K562 (cell line): Measurements from ENCODE around the gene RBM17. TPM values are rescaled to one million over a fixed set of nuclear protein-coding genes. Genes with fewer than 3 reads are reported as not detected.

Experiments
- ATAC-seq: fragments of 200-7000 bp; cut with Tn5 transposase; 3 replicates; pipeline ENCODE4 v1.9.1; 2020; ENCODE audit warnings: moderate library complexity
- BruUV-seq: library from RNA; stranded (reverse); fragments of 400-500 nt; replicated peaks from 2 replicates; lab custom pipeline; 2021; lab: Mats Ljungman, UMichigan
- CTCF ChIA-PET: fragments of 300-600 bp; formaldehyde crosslinking; extraction: SDS; loops from one replicate; lab custom pipeline; 2021; ENCODE audit warnings: low intra/inter-chr PET ratio; lab: Yijun Ruan, JAX
- POLR2A ChIA-PET: fragments of 300-600, 350-650 bp; sonication (Branson Sonifier 250); formaldehyde crosslinking; extraction: SDS; loops from one replicate; lab custom pipeline; 2021; ENCODE audit warnings: antibody characterized with exemption, inconsistent platforms; lab: Yijun Ruan, JAX
- DNase-seq, 4 experiments: peaks; one replicate each; pipeline versions ENCODE4 v3.0.0 to v3.0.0-alpha.2; 2011 to 2018; ENCODE audit warnings: low spot score in 3 of 4, mixed read lengths in 3 of 4; ENCODE audit errors: extremely low read depth in 1 of 4
- FAIRE-seq: peaks from 2 replicates; lab custom pipeline; 2011; peaks lifted over from hg19 to GRCh38; lab: Jason Lieb, UNC
- H2AFZ ChIP-seq: 2 replicates; pipeline ENCODE4 v1.6.0; 2011; ENCODE audit warnings: low read depth, low read length, control low read depth, inconsistent platforms
- H3K27ac ChIP-seq: fragments of 200-600 bp; 3 replicates; pipeline ENCODE4 v1.8.0; 2011; ENCODE audit warnings: low read depth, mild to moderate bottlenecking, control low read depth, inconsistent platforms, low read length, moderate library complexity, mixed read lengths; ENCODE audit errors: extremely low read depth
- H3K27me3 ChIP-seq, 2 experiments: fragments of 300-600 bp in 1 of 2; 2 replicates in 1 of 2; 3 replicates in 1 of 2; pipeline versions ENCODE4 v1.6.0 to v1.8.0; 2011; ENCODE audit warnings: inconsistent platforms in 2 of 2, low read length in 2 of 2, mild to moderate bottlenecking in 1 of 2, mixed read lengths in 1 of 2, moderate library complexity in 1 of 2; ENCODE audit not compliant: control insufficient read depth in 2 of 2, insufficient read depth in 2 of 2
- H3K36me3 ChIP-seq: fragments of 300-600 bp; 3 replicates; pipeline ENCODE4 v1.8.0; 2011; ENCODE audit warnings: mild to moderate bottlenecking, low read length, inconsistent platforms; ENCODE audit not compliant: control insufficient read depth, insufficient read depth
- H3K4me1 ChIP-seq, 2 experiments: fragments of 200-600 bp in 1 of 2; replicated peaks in 1 of 2; 2 replicates in 1 of 2; 3 replicates in 1 of 2; pipeline versions ENCODE4 v1.5.1 to v1.8.0; 2011; ENCODE audit warnings: inconsistent platforms in 2 of 2, low read length in 2 of 2, mild to moderate bottlenecking in 1 of 2, mixed read lengths in 1 of 2, moderate library complexity in 1 of 2; ENCODE audit not compliant: control insufficient read depth in 2 of 2, insufficient read depth in 2 of 2
- H3K4me2 ChIP-seq: 2 replicates; pipeline ENCODE4 v1.6.1; 2011; ENCODE audit warnings: low read length, control low read depth, inconsistent platforms, mixed read lengths; ENCODE audit not compliant: insufficient read depth
- H3K4me3 ChIP-seq: fragments of 200-600 bp; sonication (generic), shearing (Covaris generic); 2 replicates; pipeline ENCODE4 v1.5.1; 2016; ENCODE audit warnings: control low read depth, inconsistent platforms
- H3K79me2 ChIP-seq: fragments of 200-600 bp; 3 replicates; pipeline ENCODE4 v1.8.0; 2011; ENCODE audit warnings: low read length, inconsistent platforms; ENCODE audit not compliant: control insufficient read depth, insufficient read depth
- H3K9ac ChIP-seq, 2 experiments: 2 replicates each; pipeline versions ENCODE4 v1.6.0 to v1.6.1; 2011; ENCODE audit warnings: low read depth in 2 of 2, low read length in 2 of 2, control low read depth in 1 of 2, inconsistent platforms in 1 of 2, mild to moderate bottlenecking in 1 of 2, mixed read lengths in 1 of 2; ENCODE audit not compliant: insufficient read depth in 1 of 2
- H3K9me1 ChIP-seq: one replicate; pipeline ENCODE4 v1.6.0; 2011; ENCODE audit warnings: inconsistent platforms, mild to moderate bottlenecking, low read length, moderate library complexity; ENCODE audit not compliant: control insufficient read depth, insufficient read depth
- H3K9me3 ChIP-seq: replicated peaks from 2 replicates; pipeline ENCODE4 v1.5.1; 2011; ENCODE audit warnings: low read depth, low read length, inconsistent platforms; ENCODE audit not compliant: control insufficient read depth, insufficient read depth
- H4K20me1 ChIP-seq: replicated peaks from 2 replicates; pipeline ENCODE4 v1.6.1; 2011; ENCODE audit warnings: low read length, inconsistent platforms, mixed read lengths; ENCODE audit not compliant: control insufficient read depth, insufficient read depth
- CBFB ChIP-seq: sonication (generic); formaldehyde crosslinking; IDR thresholded peaks from 2 replicates; pipeline ENCODE4 v1.4.0; 2020; ENCODE audit warnings: mild to moderate bottlenecking, missing genetic modification reagents
- NCOA2 ChIP-seq, 2 experiments: fragments of 450-650 bp; IDR thresholded peaks; 2 replicates each; pipeline ENCODE4 v1.6.1; 2018; ENCODE audit warnings: mild to moderate bottlenecking in 2 of 2, moderate library complexity in 1 of 2; ENCODE audit not compliant: partially characterized antibody in 2 of 2
- TEAD1 ChIP-seq, 2 experiments: fragments of 450-650 bp in 1 of 2; sonication (generic) in 1 of 2; formaldehyde crosslinking; IDR thresholded peaks; 2 replicates each; pipeline versions ENCODE4 v1.4.0 to v1.8.0; 2020 to 2022; ENCODE audit warnings: mild to moderate bottlenecking in 2 of 2, missing genetic modification reagents in 1 of 2
- WGBS: fragments of 100-300 bp; shearing (Covaris generic); methylation state at CpG from one replicate; pipeline ENCODE4 v1.1.6; 2016; ENCODE audit warnings: low coverage, mixed read lengths; ENCODE audit not compliant: insufficient coverage; ENCODE audit errors: missing lambda C conversion rate; 5-methylcytosine and 5-hydroxymethylcytosine counted together
- in situ Hi-C: fragments of 300-500 bp; cut with MboI; formaldehyde crosslinking; loops from 4 replicates; pipeline ENCODE4 v1.15.0; 2018; ENCODE audit warnings: inconsistent platforms, mixed read lengths
- intact Hi-C: fragments of 100-400 bp; cut with micrococcal nuclease; formaldehyde crosslinking; loops from 2 replicates; pipeline ENCODE4 v1.14.2; 2022
- polyA plus RNA-seq, 8 experiments: library from polyadenylated mRNA; depleted of rRNA in 4 of 8; stranded (reverse) in 5 of 8; unstranded in 3 of 8; fragments of >200 nt; fragmentation: Nextera tagmentation in 2 of 8; fragmentation: Illumina TruSeq in 1 of 8; extraction: Ambion mirVana in 2 of 8; extraction: Trizol in 1 of 8; gene quantifications; 2 replicates each; pipeline versions ENCODE4 v1.2.1 to v1.2.3, GENCODE V29; 2011 to 2014; ENCODE audit warnings: inconsistent platforms in 1 of 8, missing spikeins in 1 of 8
- total RNA-seq, 7 experiments: library from RNA; depleted of rRNA in 6 of 7; stranded (reverse); fragments of >200 nt in 6 of 7; fragmentation: Illumina TruSeq in 2 of 7; extraction: Trizol in 2 of 7; gene quantifications; 2 replicates each; pipeline versions ENCODE4 v1.2.1 to v1.2.3, GENCODE V29; 2011 to 2021; ENCODE audit warnings: low replicate concordance in 1 of 7
- TF ChIP-seq, protein P1 (sequence below): fragments of 250-450 bp; sonication (Bioruptor Pico); IDR thresholded peaks from 2 replicates; pipeline ENCODE4 v1.8.0; 2022; ENCODE audit warnings: inconsistent platforms, mild to moderate bottlenecking, moderate library complexity, borderline replicate concordance
- TF ChIP-seq, protein P2 (sequence below), 2 experiments: fragments of 200-800 bp in 1 of 2; sonication (Bioruptor generic) in 1 of 2; sonication (generic) in 1 of 2; formaldehyde crosslinking in 1 of 2; IDR thresholded peaks in 1 of 2; conservative IDR thresholded peaks in 1 of 2; 2 replicates each; pipeline versions ENCODE4 v1.5.0 to v1.6.1; 2016 to 2020; ENCODE audit warnings: missing compliant biosample characterization in 1 of 2, missing genetic modification characterization in 1 of 2, missing genetic modification reagents in 1 of 2
- TF ChIP-seq, protein P3 (sequence below), 2 experiments: fragments of 450-650 bp; IDR thresholded peaks; 2 replicates each; pipeline ENCODE4 v1.6.1; 2016; ENCODE audit warnings: mild to moderate bottlenecking in 2 of 2, borderline replicate concordance in 1 of 2, low read depth in 1 of 2, moderate library complexity in 1 of 2

Gene RBM17
- total and polyA plus RNA-seq, 9 of the 15 experiments (the other 6 are each of a cell fraction or from before 2014, with no cell fraction given) = 23.6 to 217 (median 124) TPM

GRCh38 chr10:6053816-6054631 lies 34.8 kb upstream of the RBM17 start (continued):
- no peak for TF ChIP-seq NCOA2 (IDR thresholded peaks at IDR 0.05; ENCODE audit: partially characterized antibody in 2 of 2)
- TF ChIP-seq, protein P1, sequence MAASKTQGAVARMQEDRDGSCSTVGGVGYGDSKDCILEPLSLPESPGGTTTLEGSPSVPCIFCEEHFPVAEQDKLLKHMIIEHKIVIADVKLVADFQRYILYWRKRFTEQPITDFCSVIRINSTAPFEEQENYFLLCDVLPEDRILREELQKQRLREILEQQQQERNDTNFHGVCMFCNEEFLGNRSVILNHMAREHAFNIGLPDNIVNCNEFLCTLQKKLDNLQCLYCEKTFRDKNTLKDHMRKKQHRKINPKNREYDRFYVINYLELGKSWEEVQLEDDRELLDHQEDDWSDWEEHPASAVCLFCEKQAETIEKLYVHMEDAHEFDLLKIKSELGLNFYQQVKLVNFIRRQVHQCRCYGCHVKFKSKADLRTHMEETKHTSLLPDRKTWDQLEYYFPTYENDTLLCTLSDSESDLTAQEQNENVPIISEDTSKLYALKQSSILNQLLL (CRISPR knock-in tag) = no peak
- TF ChIP-seq, protein P2, sequence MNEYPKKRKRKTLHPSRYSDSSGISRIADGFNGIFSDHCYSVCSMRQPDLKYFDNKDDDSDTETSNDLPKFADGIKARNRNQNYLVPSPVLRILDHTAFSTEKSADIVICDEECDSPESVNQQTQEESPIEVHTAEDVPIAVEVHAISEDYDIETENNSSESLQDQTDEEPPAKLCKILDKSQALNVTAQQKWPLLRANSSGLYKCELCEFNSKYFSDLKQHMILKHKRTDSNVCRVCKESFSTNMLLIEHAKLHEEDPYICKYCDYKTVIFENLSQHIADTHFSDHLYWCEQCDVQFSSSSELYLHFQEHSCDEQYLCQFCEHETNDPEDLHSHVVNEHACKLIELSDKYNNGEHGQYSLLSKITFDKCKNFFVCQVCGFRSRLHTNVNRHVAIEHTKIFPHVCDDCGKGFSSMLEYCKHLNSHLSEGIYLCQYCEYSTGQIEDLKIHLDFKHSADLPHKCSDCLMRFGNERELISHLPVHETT (CRISPR knock-in tag; conservative IDR thresholded peaks at IDR 0.05 in 1 of 2, IDR thresholded peaks at IDR 0.05 in 1 of 2) = peak in 1 of 2 experiments; percentile 63; a peak in 1 of 4 replicates
- TF ChIP-seq, all 486 proteins: peak for 48

- intact Hi-C loops = no loop called here
- Histone ChIP-seq H3K9me3 (no peaks in the 10 kb centered on the region), H3K9ac (no peak overlapping the region), H3K36me3 (no peaks in the 10 kb centered on the region), H2AFZ (no peak overlapping the region), H3K4me2 (no peak overlapping the region), H3K79me2 (no peaks in the 10 kb centered on the region), H4K20me1 (no peaks in the 10 kb centered on the region), H3K9me1 (no peaks in the 10 kb centered on the region), H3K4me1 (peaks cover 10 to 14% of the 10 kb centered on the region in 2 experiments), H3K4me3 (no peak overlapping the region), H3K27ac (no peak overlapping the region), H3K27me3 (peaks cover 3 to 15% of the 10 kb centered on the region in 2 experiments; a peak in 3 of 5 replicates)
- FAIRE-seq (no peak), DNase-seq (no peak), ATAC-seq (no peak)
- CTCF ChIA-PET = no interaction called here
- POLR2A ChIA-PET = no interaction called here
- in situ Hi-C loops = no loop called here
- 51% methylated on average over 5 of the region's 5 CpGs for WGBS
- no TSS peak for BruUV-seq
- TF ChIP-seq TEAD1 (CRISPR knock-in tag; IDR thresholded peaks at IDR 0.05) (no peak), CBFB (no peak)
- TF ChIP-seq, protein P3, sequence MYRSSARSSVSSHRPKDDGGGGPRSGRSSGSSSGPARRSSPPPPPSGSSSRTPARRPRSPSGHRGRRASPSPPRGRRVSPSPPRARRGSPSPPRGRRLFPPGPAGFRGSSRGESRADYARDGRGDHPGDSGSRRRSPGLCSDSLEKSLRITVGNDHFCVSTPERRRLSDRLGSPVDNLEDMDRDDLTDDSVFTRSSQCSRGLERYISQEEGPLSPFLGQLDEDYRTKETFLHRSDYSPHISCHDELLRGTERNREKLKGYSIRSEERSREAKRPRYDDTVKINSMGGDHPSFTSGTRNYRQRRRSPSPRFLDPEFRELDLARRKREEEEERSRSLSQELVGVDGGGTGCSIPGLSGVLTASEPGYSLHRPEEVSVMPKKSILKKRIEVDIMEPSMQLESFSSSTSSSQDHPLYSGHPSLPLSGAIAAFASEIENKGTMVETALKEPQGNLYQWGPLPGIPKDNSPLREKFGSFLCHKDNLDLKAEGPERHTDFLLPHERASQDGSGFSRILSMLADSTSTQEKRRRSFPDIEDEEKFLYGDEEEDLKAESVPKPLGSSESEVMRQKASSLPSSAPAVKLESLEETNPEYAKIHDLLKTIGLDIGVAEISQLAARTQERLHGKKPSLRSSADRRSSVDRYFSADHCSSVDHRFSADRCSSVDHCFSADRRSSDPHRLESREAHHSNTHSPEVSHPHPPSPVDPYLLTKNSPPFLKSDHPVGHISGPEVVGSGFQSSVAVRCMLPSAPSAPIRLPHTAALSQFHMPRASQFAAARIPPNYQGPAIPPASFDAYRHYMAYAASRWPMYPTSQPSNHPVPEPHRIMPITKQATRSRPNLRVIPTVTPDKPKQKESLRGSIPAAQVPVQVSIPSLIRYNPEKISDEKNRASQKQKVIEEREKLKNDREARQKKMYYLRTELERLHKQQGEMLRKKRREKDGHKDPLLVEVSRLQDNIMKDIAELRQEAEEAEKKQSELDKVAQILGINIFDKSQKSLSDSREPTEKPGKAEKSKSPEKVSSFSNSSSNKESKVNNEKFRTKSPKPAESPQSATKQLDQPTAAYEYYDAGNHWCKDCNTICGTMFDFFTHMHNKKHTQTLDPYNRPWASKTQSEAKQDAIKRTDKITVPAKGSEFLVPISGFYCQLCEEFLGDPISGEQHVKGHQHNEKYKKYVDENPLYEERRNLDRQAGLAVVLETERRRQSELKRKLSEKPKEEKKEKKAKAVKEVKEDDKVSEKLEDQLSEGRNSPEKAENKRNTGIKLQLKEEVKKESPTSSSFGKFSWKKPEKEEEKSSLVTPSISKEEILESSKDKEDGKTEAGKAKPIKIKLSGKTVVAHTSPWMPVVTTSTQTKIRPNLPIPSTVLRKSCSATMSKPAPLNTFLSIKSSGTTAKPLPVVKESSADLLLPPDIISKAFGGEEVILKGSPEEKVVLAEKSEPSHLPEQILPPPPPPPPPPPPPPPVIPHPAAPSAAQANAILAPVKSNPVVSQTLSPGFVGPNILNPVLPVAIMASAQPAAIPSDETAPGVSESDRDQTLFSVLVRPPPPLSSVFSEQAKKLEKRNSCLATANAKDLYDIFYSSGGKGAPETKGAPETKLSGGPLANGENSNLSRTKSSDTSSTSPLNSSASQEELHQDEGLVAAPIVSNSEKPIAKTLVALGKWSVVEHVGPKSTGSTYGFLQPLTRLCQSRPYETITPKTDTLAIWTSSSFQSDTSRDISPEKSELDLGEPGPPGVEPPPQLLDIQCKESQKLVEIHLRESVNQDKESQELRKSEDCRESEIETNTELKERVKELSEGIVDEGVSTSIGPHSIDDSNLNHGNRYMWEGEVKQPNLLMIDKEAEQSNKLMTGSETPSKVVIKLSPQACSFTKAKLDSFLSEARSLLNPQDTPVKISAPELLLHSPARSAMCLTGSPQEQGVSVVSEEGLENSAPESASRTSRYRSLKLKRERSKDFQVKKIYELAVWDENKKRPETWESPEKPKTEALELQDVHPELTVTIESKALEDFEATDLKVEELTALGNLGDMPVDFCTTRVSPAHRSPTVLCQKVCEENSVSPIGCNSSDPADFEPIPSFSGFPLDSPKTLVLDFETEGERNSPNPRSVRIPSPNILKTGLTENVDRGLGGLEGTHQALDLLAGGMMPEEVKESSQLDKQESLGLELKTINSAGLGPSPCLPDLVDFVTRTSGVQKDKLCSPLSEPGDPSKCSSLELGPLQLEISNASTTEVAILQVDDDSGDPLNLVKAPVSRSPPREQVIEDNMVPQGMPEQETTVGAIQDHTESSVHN (IDR thresholded peaks at IDR 0.05; ENCODE audit: borderline replicate concordance in 1 of 2, low read depth in 1 of 2) = no peak
Measured at GRCh38 chr10:6054884-6055283, 34.0 kb upstream of the RBM17 start.
